ENCODE measurements around the gene NALCN. TPM values are rescaled to one million over a fixed set of nuclear protein-coding genes. Genes with fewer than 3 reads are reported as not detected.

Gene NALCN
- total and polyA plus RNA-seq, 2 donors, result 0.28 to 0.48 TPM

- DNase-seq (ENCODE audit: low read depth in 6 of 9, low spot score in 9 of 9), result no peak
- Histone ChIP-seq H3K36me3 (ENCODE audit: control insufficient read depth in 2 of 2, insufficient read depth in 2 of 2, low read length in 1 of 2) (no peaks in the 10 kb centered on the region), H3K27me3 (ENCODE audit: control insufficient read depth in 2 of 2, insufficient read depth in 1 of 2, low read length in 1 of 2) (no peaks in the 10 kb centered on the region), H3K4me3 (ENCODE audit: low read length in 2 of 2) (no peak overlapping the region), H3K4me1 (ENCODE audit: control insufficient read depth in 2 of 2, insufficient read depth in 2 of 2, low read length in 2 of 2) (no peaks in the 10 kb centered on the region), H3K9me3 (ENCODE audit: control insufficient read depth in 2 of 2, insufficient read depth in 1 of 2, low read length in 1 of 2) (no peaks in the 10 kb centered on the region), H3K27ac (ENCODE audit: low read depth in 1 of 2, low read length in 1 of 2) (no peak overlapping the region)
- WGBS, result 75% methylated on average over 10 of the region's 10 CpGs
These were observed 124.4 kb downstream of the NALCN start for GRCh38 chr13:101291646-101292515.

GRCh38 chr13:101291206-101291605, 125.1 kb downstream of the NALCN start:
- H3K9me3 ChIP-seq (ENCODE audit: control insufficient read depth in 2 of 2, insufficient read depth in 1 of 2, low read length in 1 of 2), result no peaks in the 10 kb centered on the region
- DNase-seq (ENCODE audit: low read depth in 6 of 9, low spot score in 9 of 9), result no peak
- H3K27me3 ChIP-seq (ENCODE audit: control insufficient read depth in 2 of 2, insufficient read depth in 1 of 2, low read length in 1 of 2), result no peaks in the 10 kb centered on the region
- H3K4me1 ChIP-seq (ENCODE audit: control insufficient read depth in 2 of 2, insufficient read depth in 2 of 2, low read length in 2 of 2), result no peaks in the 10 kb centered on the region
- H3K4me3 ChIP-seq (ENCODE audit: low read length in 2 of 2), result no peak overlapping the region
- 95% methylated on average over 2 of the region's 2 CpGs for WGBS
- no peak overlapping the region for H3K27ac ChIP-seq (ENCODE audit: low read depth in 1 of 2, low read length in 1 of 2)
- H3K36me3 ChIP-seq (ENCODE audit: control insufficient read depth in 2 of 2, insufficient read depth in 2 of 2, low read length in 1 of 2), result no peaks in the 10 kb centered on the region

GRCh38 chr13:101289764-101290163, 126.5 kb downstream of the NALCN start:
- 33% methylated on average over 5 of the region's 5 CpGs for WGBS
- no peak for DNase-seq (ENCODE audit: low read depth in 6 of 9, low spot score in 9 of 9)
- no peaks in the 10 kb centered on the region for H3K36me3 ChIP-seq (ENCODE audit: control insufficient read depth in 2 of 2, insufficient read depth in 2 of 2, low read length in 1 of 2)

GRCh38 chr13:101283782-101284181, 132.5 kb downstream of the NALCN start:
- H3K27ac ChIP-seq (ENCODE audit: low read depth in 1 of 2, low read length in 1 of 2), result no peak overlapping the region
- DNase-seq (ENCODE audit: low read depth in 6 of 9, low spot score in 9 of 9), result no peak
- WGBS, result 91% methylated on average over 3 of the region's 3 CpGs
- H3K27me3 ChIP-seq (ENCODE audit: control insufficient read depth in 2 of 2, insufficient read depth in 1 of 2, low read length in 1 of 2), result no peaks in the 10 kb centered on the region
- H3K9me3 ChIP-seq (ENCODE audit: control insufficient read depth in 2 of 2, insufficient read depth in 1 of 2, low read length in 1 of 2), result no peaks in the 10 kb centered on the region
- H3K4me3 ChIP-seq (ENCODE audit: low read length in 2 of 2), result no peak overlapping the region
- H3K4me1 ChIP-seq (ENCODE audit: control insufficient read depth in 2 of 2, insufficient read depth in 2 of 2, low read length in 2 of 2), result no peaks in the 10 kb centered on the region
- H3K36me3 ChIP-seq (ENCODE audit: control insufficient read depth in 2 of 2, insufficient read depth in 2 of 2, low read length in 1 of 2), result no peaks in the 10 kb centered on the region

More at GRCh38 chr13:101289764-101290163, 126.5 kb downstream of the NALCN start:
- Histone ChIP-seq H3K9me3 (ENCODE audit: control insufficient read depth in 2 of 2, insufficient read depth in 1 of 2, low read length in 1 of 2) (no peaks in the 10 kb centered on the region), H3K4me1 (ENCODE audit: control insufficient read depth in 2 of 2, insufficient read depth in 2 of 2, low read length in 2 of 2) (no peaks in the 10 kb centered on the region), H3K27me3 (ENCODE audit: control insufficient read depth in 2 of 2, insufficient read depth in 1 of 2, low read length in 1 of 2) (no peaks in the 10 kb centered on the region), H3K4me3 (ENCODE audit: low read length in 2 of 2) (no peak overlapping the region), H3K27ac (ENCODE audit: low read depth in 1 of 2, low read length in 1 of 2) (no peak overlapping the region)

- H3K9me3 ChIP-seq (ENCODE audit: control insufficient read depth in 2 of 2, insufficient read depth in 1 of 2, low read length in 1 of 2), result peaks cover 0 to 4% of the 10 kb centered on the region in 2 donors
- no peak overlapping the region for H3K4me3 ChIP-seq (ENCODE audit: low read length in 2 of 2)
- H3K36me3 ChIP-seq (ENCODE audit: control insufficient read depth in 2 of 2, insufficient read depth in 2 of 2, low read length in 1 of 2), result no peaks in the 10 kb centered on the region
- WGBS, result 90% methylated on average over 9 of the region's 9 CpGs
- no peaks in the 10 kb centered on the region for H3K27me3 ChIP-seq (ENCODE audit: control insufficient read depth in 2 of 2, insufficient read depth in 1 of 2, low read length in 1 of 2)
- H3K27ac ChIP-seq (ENCODE audit: low read depth in 1 of 2, low read length in 1 of 2), result no peak overlapping the region
- no peak for DNase-seq (ENCODE audit: low read depth in 6 of 9, low spot score in 9 of 9)
- H3K4me1 ChIP-seq (ENCODE audit: control insufficient read depth in 2 of 2, insufficient read depth in 2 of 2, low read length in 2 of 2), result no peaks in the 10 kb centered on the region
These were observed 143.4 kb downstream of the NALCN start for GRCh38 chr13:101272886-101273285.

- no peaks in the 10 kb centered on the region for H3K27me3 ChIP-seq (ENCODE audit: control insufficient read depth in 2 of 2, insufficient read depth in 1 of 2, low read length in 1 of 2)
- H3K27ac ChIP-seq (ENCODE audit: low read depth in 1 of 2, low read length in 1 of 2), result no peak overlapping the region
- 96% methylated on average over 11 of the region's 11 CpGs for WGBS
- no peaks in the 10 kb centered on the region for H3K4me1 ChIP-seq (ENCODE audit: control insufficient read depth in 2 of 2, insufficient read depth in 2 of 2, low read length in 2 of 2)
- no peak for DNase-seq (ENCODE audit: low read depth in 6 of 9, low spot score in 9 of 9)
- no peak overlapping the region for H3K4me3 ChIP-seq (ENCODE audit: low read length in 2 of 2)
- H3K36me3 ChIP-seq (ENCODE audit: control insufficient read depth in 2 of 2, insufficient read depth in 2 of 2, low read length in 1 of 2), result no peaks in the 10 kb centered on the region
- peaks cover 0 to 4% of the 10 kb centered on the region in 2 donors for H3K9me3 ChIP-seq (ENCODE audit: control insufficient read depth in 2 of 2, insufficient read depth in 1 of 2, low read length in 1 of 2)
These were observed 144.5 kb downstream of the NALCN start for GRCh38 chr13:101271681-101272245.

- H3K4me3 ChIP-seq (ENCODE audit: low read length in 2 of 2), result no peak overlapping the region
- H3K27ac ChIP-seq (ENCODE audit: low read depth in 1 of 2, low read length in 1 of 2), result no peak overlapping the region
- H3K27me3 ChIP-seq (ENCODE audit: control insufficient read depth in 2 of 2, insufficient read depth in 1 of 2, low read length in 1 of 2), result no peaks in the 10 kb centered on the region
- no peak for DNase-seq (ENCODE audit: low read depth in 6 of 9, low spot score in 9 of 9)
- H3K4me1 ChIP-seq (ENCODE audit: control insufficient read depth in 2 of 2, insufficient read depth in 2 of 2, low read length in 2 of 2), result no peaks in the 10 kb centered on the region
- peaks cover 0 to 4% of the 10 kb centered on the region in 2 donors for H3K9me3 ChIP-seq (ENCODE audit: control insufficient read depth in 2 of 2, insufficient read depth in 1 of 2, low read length in 1 of 2)
- H3K36me3 ChIP-seq (ENCODE audit: control insufficient read depth in 2 of 2, insufficient read depth in 2 of 2, low read length in 1 of 2), result no peaks in the 10 kb centered on the region
- WGBS, result 85% methylated on average over 5 of the region's 5 CpGs
These were observed 148.7 kb downstream of the NALCN start for GRCh38 chr13:101267656-101268055.

GRCh38 chr13:101265934-101266333, 150.4 kb downstream of the NALCN start:
- H3K36me3 ChIP-seq (ENCODE audit: control insufficient read depth in 2 of 2, insufficient read depth in 2 of 2, low read length in 1 of 2), result no peaks in the 10 kb centered on the region
- no peaks in the 10 kb centered on the region for H3K27me3 ChIP-seq (ENCODE audit: control insufficient read depth in 2 of 2, insufficient read depth in 1 of 2, low read length in 1 of 2)
- no peaks in the 10 kb centered on the region for H3K4me1 ChIP-seq (ENCODE audit: control insufficient read depth in 2 of 2, insufficient read depth in 2 of 2, low read length in 2 of 2)
- no peaks in the 10 kb centered on the region for H3K9me3 ChIP-seq (ENCODE audit: control insufficient read depth in 2 of 2, insufficient read depth in 1 of 2, low read length in 1 of 2)
- no peak for DNase-seq (ENCODE audit: low read depth in 6 of 9, low spot score in 9 of 9)
- no peak overlapping the region for H3K27ac ChIP-seq (ENCODE audit: low read depth in 1 of 2, low read length in 1 of 2)
- WGBS, result 86% methylated on average over 3 of the region's 3 CpGs
- no peak overlapping the region for H3K4me3 ChIP-seq (ENCODE audit: low read length in 2 of 2)

GRCh38 chr13:101264931-101265330, 151.4 kb downstream of the NALCN start:
- no peak overlapping the region for H3K4me3 ChIP-seq (ENCODE audit: low read length in 2 of 2)
- WGBS, result 58% methylated on average over 2 of the region's 2 CpGs
- H3K4me1 ChIP-seq (ENCODE audit: control insufficient read depth in 2 of 2, insufficient read depth in 2 of 2, low read length in 2 of 2), result no peaks in the 10 kb centered on the region
- no peaks in the 10 kb centered on the region for H3K36me3 ChIP-seq (ENCODE audit: control insufficient read depth in 2 of 2, insufficient read depth in 2 of 2, low read length in 1 of 2)
- no peaks in the 10 kb centered on the region for H3K9me3 ChIP-seq (ENCODE audit: control insufficient read depth in 2 of 2, insufficient read depth in 1 of 2, low read length in 1 of 2)
- H3K27ac ChIP-seq (ENCODE audit: low read depth in 1 of 2, low read length in 1 of 2), result no peak overlapping the region
- no peaks in the 10 kb centered on the region for H3K27me3 ChIP-seq (ENCODE audit: control insufficient read depth in 2 of 2, insufficient read depth in 1 of 2, low read length in 1 of 2)
- no peak for DNase-seq (ENCODE audit: low read depth in 6 of 9, low spot score in 9 of 9)

Data from thymus (tissue), 11 donors.